ENCODE data around the gene ATG12. TPM values are rescaled to one million over a fixed set of nuclear protein-coding genes. Genes with fewer than 3 reads are reported as not detected.
A peak's percentile ranks its signal among the peaks of the same experiment; 100 is the strongest.

The ATG12 gene
- total and polyA plus RNA-seq, 2 of the 13 experiments (the other 11 are each of a cell fraction or from before 2014, with no cell fraction given) = 46.4 to 58.1 TPM

- TF ChIP-seq HNF4G (IDR thresholded peaks at IDR 0.05; ENCODE audit: borderline replicate concordance, low read depth, low read length) (no peak), HNF4G (CRISPR knock-in tag; IDR thresholded peaks at IDR 0.05; ENCODE audit: borderline replicate concordance, low read depth) (no peak), ZNF362 (CRISPR knock-in tag; IDR thresholded peaks at IDR 0.05; ENCODE audit: borderline replicate concordance) (peak; percentile 77; the same call in 1 of the 2 replicates), ZNF510 (CRISPR knock-in tag; IDR thresholded peaks at IDR 0.05; ENCODE audit: low read depth) (no peak), ZNF367 (CRISPR knock-in tag; IDR thresholded peaks at IDR 0.05; ENCODE audit: borderline replicate concordance) (no peak), ZNF569 (CRISPR knock-in tag; IDR thresholded peaks at IDR 0.05; ENCODE audit: borderline replicate concordance) (no peak), ZNF225 (CRISPR knock-in tag; IDR thresholded peaks at IDR 0.05) (no peak), ARNT (IDR thresholded peaks at IDR 0.05) (no peak), MAF1 (CRISPR knock-in tag; IDR thresholded peaks at IDR 0.05; ENCODE audit: borderline replicate concordance) (no peak), TBL1XR1 (IDR thresholded peaks at IDR 0.05; ENCODE audit: borderline replicate concordance, low read length, partially characterized antibody) (no peak), ARID5B (CRISPR knock-in tag; IDR thresholded peaks at IDR 0.05) (peak; percentile 43; the same call in 1 of the 2 replicates), ZSCAN9 (CRISPR knock-in tag; IDR thresholded peaks at IDR 0.05; ENCODE audit: borderline replicate concordance) (no peak), ZBTB39 (CRISPR knock-in tag; IDR thresholded peaks at IDR 0.05) (no peak), PHF8 (CRISPR knock-in tag; IDR thresholded peaks at IDR 0.05) (no peak), ZNF10 (CRISPR knock-in tag; IDR thresholded peaks at IDR 0.05; ENCODE audit: borderline replicate concordance, low read depth) (no peak), STAT6 (CRISPR knock-in tag; IDR thresholded peaks at IDR 0.05; ENCODE audit: borderline replicate concordance) (no peak)
These were observed 10.1 kb downstream of the ATG12 start (continued) for GRCh38 chr5:115831163-115831768.

Measured in HepG2 (cell line).